ENCODE data around the gene TINAGL1.

TINAGL1 gene

DNA sequence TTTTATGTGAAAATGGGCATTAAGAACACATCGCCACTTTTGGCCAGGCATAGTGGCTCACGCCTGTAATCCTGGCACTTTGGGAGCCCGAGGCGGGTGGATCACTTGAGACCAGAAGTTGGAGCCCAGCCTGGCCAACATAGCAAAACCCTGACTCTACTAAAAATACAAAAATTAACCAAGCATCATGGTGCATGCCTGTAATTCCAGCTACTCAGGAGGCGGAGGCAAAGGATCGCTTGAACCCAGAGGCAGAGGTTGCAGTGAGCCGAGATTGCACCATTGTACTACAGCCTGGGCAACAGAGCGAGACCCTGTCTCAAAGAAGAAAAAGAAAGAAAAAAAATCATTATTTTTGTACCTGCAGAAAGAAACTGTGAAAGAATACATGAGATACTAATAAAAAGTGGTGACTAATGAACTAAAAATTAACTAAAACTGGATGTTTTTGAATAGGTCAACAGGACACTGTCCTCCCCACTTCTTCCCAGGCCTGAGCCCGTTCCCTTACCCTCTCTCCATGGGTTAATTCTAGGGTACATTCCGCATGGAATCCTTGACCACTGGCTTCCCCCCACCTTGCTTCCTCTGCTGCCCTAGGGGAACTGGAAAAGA, 8.3 kb upstream of the TINAGL1 start:
- FAIRE-seq, result no peak

DNA sequence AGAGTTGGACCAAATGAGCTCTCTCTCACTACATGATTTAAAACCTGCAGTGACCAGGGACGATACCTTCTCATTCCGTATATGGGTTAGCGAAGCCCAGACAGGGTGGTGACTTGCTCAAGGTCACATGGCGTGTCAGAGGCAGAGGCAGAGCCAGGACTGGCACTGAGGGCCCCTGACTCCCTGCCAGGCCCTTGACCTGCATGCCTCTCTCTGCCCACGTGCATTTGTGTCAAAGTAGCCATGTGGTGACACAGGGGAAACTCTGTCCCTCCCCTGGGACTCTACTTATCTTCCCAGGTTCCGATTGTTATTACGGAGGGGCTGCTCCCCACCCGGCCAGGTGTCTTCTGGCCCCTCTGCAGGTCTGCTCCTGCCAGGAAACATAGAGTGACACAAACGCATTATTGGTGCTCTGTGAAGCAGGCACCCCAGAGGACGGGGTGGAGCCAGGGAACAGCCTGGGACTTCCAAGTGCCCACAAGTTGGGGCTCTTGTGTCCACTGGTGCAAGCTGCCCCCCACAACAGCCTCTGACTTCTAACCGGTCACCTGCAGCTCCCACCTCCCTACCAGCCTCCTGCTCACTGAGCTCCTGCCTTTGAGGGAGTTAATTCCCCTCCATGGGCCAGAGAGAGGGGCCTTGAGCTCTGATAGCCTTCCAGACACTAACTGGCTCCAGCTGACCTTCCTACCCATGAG, 7.3 kb upstream of the TINAGL1 start:
- DNase-seq (ENCODE audit: low spot score) (no peak), FAIRE-seq (no peak)

More for the DNA sequence above, 8.3 kb upstream of the TINAGL1 start:
- DNase-seq (ENCODE audit: low spot score), result no peak

DNA sequence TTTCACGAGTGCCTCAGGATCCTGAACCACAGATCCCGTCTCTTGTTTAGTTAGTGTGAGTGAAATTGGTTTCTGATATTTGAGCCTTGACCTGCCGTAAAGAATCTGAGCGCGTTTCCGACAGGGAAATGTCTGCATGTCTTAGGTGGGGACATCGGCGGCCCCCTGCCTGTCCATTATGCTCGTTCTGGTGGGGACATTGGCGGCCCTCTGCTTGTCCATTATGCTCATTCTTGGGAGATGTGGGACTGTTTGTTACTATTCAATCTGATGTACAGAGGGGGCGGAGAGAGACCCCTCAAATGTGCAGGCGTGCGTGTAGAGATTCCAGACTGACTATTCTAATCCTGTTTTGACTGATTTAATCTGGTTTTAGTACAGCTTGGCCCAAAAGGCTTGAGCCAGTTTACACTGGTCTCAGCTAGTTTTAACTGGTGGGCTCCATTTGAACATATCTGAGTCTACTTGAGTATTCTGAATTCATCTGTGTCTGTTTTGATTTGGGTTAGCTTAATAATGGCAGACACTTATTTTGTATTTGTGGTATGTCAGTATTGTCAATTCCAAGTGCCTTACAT, 6.6 kb upstream of the TINAGL1 start:
- FAIRE-seq (no peak), DNase-seq (ENCODE audit: low spot score) (no peak)

GRCh38 chr1:31570228-31570627, 6.1 kb upstream of the TINAGL1 start:
- DNase-seq (ENCODE audit: low spot score), result no peak
- FAIRE-seq, result no peak

GRCh38 chr1:31570906-31571305, 5.4 kb upstream of the TINAGL1 start:
- DNase-seq (ENCODE audit: low spot score) (no peak), FAIRE-seq (no peak)

- DNase-seq (ENCODE audit: low spot score) (no peak), FAIRE-seq (no peak)
These were observed 4.7 kb upstream of the TINAGL1 start for GRCh38 chr1:31571340-31572295.

- DNase-seq (ENCODE audit: low spot score) (no peak), FAIRE-seq (no peak)
These were observed 3.8 kb upstream of the TINAGL1 start for GRCh38 chr1:31572323-31573104.

GRCh38 chr1:31573261-31573660, 3.1 kb upstream of the TINAGL1 start:
- FAIRE-seq (no peak), DNase-seq (ENCODE audit: low spot score) (no peak)

- DNase-seq (ENCODE audit: low spot score), result no peak
- FAIRE-seq, result no peak
These were observed 1.5 kb upstream of the TINAGL1 start for GRCh38 chr1:31574749-31575368.

- FAIRE-seq, result no peak
- DNase-seq (ENCODE audit: low spot score), result peak; percentile 67
These were observed 760 bp upstream of the TINAGL1 start for GRCh38 chr1:31575369-31576140.

GRCh38 chr1:31576743-31577455, 584 bp downstream of the TINAGL1 start:
- DNase-seq (ENCODE audit: low spot score) (no peak), FAIRE-seq (no peak)

DNA sequence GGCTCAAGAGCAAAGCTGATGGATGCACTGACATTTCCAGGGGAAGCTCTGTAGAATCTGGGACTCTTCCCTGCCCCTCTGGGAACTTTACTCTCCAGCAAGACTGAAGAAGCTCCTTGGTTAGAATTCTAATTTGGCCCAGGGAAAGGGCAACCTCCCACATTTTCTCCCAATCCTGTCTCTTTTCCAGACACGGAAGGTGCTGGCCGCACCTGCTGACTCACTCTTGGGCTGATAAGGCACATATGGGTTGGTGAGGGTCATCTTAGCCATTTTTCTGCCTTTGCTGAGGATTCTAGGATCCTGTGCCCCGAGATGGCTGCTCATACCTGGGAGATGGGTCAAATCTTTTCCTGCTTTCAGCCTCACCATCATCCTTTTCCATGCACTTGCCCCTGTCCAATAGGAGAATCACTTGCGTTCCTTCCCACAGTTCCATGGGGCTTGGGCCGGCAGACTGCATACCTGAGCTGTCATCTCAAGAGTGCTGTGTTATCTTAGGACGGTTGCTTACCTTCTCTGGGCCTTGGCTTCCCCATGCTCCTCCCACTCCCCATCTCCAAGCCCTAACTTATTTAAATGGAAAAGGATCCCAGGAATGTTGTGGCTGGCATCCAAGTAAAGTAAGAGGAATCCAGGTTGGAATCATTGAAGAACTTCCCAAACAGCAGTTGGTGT, 1.3 kb downstream of the TINAGL1 start:
- FAIRE-seq (no peak), DNase-seq (ENCODE audit: low spot score) (peak; percentile 54)

DNA sequence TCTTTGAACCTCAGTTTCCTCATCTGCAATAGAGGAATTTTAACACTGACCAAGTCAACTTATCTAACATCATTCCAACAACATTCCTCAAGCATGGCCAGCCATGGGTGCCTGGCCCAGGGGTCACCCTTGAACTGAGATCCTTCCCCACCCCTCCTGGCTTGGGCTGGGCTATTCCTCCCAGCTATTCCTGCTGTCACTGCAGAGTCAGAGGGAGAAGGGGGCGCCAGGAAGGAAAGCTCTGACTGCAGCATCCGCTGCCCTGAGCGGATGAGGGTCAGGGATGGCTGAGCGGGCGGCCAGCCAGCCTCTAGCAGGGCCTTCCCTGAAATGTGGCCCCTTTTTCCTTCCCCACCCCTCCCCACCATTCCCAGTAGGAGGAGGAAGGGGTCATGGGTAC, 3.1 kb downstream of the TINAGL1 start:
- FAIRE-seq, result no peak

GRCh38 chr1:31580513-31580870, 4.2 kb downstream of the TINAGL1 start:
- DNase-seq (ENCODE audit: low spot score), result no peak
- FAIRE-seq, result no peak

More for the DNA sequence above, 3.1 kb downstream of the TINAGL1 start:
- DNase-seq (ENCODE audit: low spot score), result no peak

GRCh38 chr1:31580891-31581603, 4.7 kb downstream of the TINAGL1 start:
- DNase-seq (ENCODE audit: low spot score) (no peak), FAIRE-seq (no peak)

DNA sequence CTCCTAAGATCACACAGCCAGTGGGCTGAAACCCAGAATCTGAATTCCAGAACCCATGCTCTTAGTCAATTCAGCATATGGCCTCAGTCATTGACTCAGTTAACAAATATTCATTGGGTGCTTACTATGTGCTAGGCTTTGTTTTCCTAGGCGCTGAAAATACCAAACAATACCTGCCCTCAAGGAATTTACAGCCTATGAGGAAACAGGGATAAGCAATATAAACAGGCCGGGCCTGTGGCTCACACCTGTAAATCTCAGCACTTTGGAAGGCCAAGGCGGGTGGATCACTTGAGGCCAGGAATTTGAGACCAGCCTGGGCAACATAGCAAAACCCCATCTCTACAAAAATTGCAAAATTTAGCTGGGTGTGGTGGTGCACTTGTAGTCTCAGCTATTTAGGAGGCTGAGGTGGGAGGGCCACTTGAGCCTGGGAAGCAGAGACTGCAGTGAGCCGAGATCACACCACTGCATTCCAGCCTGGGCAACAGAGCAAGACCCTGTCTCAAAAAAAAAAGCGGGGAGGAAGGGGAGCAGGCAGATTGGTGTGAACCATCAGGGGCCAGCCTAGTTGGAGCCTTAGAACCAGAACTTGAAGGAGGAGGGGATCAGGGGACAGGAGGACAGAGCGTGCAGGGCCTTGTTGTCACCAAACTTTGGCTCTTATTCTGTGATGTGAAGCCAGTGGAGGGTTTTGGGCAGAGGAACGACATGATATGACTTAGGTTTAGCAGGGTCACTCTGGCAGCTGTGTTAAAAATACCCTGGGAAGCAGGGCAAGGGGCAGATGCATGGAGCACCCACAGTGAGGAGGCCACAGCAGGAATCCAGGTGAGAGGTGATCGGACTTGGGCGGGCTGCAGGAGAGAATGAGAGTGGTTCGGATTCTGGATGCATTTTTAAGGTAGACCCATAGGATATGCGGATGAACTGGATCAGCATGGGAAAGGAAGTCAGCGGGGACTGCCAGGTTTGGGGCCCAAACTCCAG, 5.8 kb downstream of the TINAGL1 start:
- FAIRE-seq (no peak), DNase-seq (ENCODE audit: low spot score) (no peak)

All from urothelium cell line (cell line).